ENCODE measurements around the gene GBA3. TPM values are rescaled to one million over a fixed set of nuclear protein-coding genes. Genes with fewer than 3 reads are reported as not detected.

Gene GBA3
- total RNA-seq, 3 donors from 2014 or later, result 4.0 to 9.0 (median 8.1) TPM

GRCh38 chr4:22857411-22857810 lies 164.7 kb downstream of the GBA3 start:
- TF ChIP-seq CTCF (IDR thresholded peaks at IDR 0.05), result no peak
- Histone ChIP-seq H3K4me3 (no peak overlapping the region), H3K4me1 (ENCODE audit: low read depth) (no peaks in the 10 kb centered on the region), H3K36me3 (ENCODE audit: low read depth) (no peaks in the 10 kb centered on the region), H3K9me3 (no peaks in the 10 kb centered on the region)
- no peak for ATAC-seq
- intact Hi-C loops (cut with DNase I, micrococcal nuclease), result no loop called here
- no peak for DNase-seq

- TF ChIP-seq CTCF (IDR thresholded peaks at IDR 0.05), result no peak
- H3K4me3 ChIP-seq, result no peak overlapping the region
- no peaks in the 10 kb centered on the region for H3K4me1 ChIP-seq (ENCODE audit: low read depth)
- no peaks in the 10 kb centered on the region for H3K36me3 ChIP-seq (ENCODE audit: low read depth)
- H3K9me3 ChIP-seq, result no peaks in the 10 kb centered on the region
- no peak for ATAC-seq
- intact Hi-C loops (cut with DNase I, micrococcal nuclease), result no loop called here
- no peak for DNase-seq
Observed at GRCh38 chr4:22859318-22859717, 166.6 kb downstream of the GBA3 start.

Other genes with a start within 250 kb of the GBA3 start
- 100 to 1,000 TPM in 1 of 3 donors, 10 to 100 TPM in 2; 47.0 to 104 (median 73.6) TPM for gene ADGRA3, start 176.9 kb upstream of the GBA3 start, total RNA-seq